ENCODE measurements around the gene CEBPZOS. TPM values are rescaled to one million over a fixed set of nuclear protein-coding genes. Genes with fewer than 3 reads are reported as not detected.

CEBPZOS gene
- total and polyA plus RNA-seq, 10 of the 15 experiments (the other 5 are each of a cell fraction or from before 2014, with no cell fraction given): 22.9 to 50.8 (median 39.1) TPM

GRCh38 chr2:37171624-37171950 lies 24.7 kb upstream of the CEBPZOS start:
- POLR2A ChIA-PET: interaction anchor here (1.0 kb wide), 1 partner anchor 15 kb away, joined by 3 read pairs; the partner anchor contains the start of gene EIF2AK2
- Histone ChIP-seq H2AFZ (ENCODE audit: control insufficient read depth, low read depth, low read length) (no peak overlapping the region), H3K9me3 (replicated peaks; ENCODE audit: control insufficient read depth, insufficient read depth, low read length) (no peaks in the 10 kb centered on the region), H3K36me3 (ENCODE audit: control insufficient read depth in 2 of 2, insufficient read depth in 2 of 2, low read length in 1 of 2) (no peaks in the 10 kb centered on the region), H3K27ac (ENCODE audit: control insufficient read depth, insufficient read depth) (no peak overlapping the region), H3K27me3 (replicated peaks in 1 of 2; ENCODE audit: control insufficient read depth in 2 of 2, insufficient read depth in 2 of 2, low read length in 1 of 2) (no peaks in the 10 kb centered on the region), H3K4me2 (ENCODE audit: control insufficient read depth, insufficient read depth) (no peak overlapping the region), H4K20me1 (ENCODE audit: control insufficient read depth, insufficient read depth) (no peaks in the 10 kb centered on the region), H3K79me2 (ENCODE audit: control insufficient read depth, insufficient read depth, low read length) (no peaks in the 10 kb centered on the region), H3K9ac (ENCODE audit: control insufficient read depth, insufficient read depth, low read length) (no peak overlapping the region), H3K4me3 (no peak overlapping the region), H3K4me1 (ENCODE audit: control insufficient read depth, insufficient read depth, low read length) (no peaks in the 10 kb centered on the region)
- CTCF ChIA-PET: interaction anchor here (0.6 to 1.1 kb wide), 3 partner anchors 41 to 205 kb away, joined by 3 to 4 read pairs (median 3); no protein-coding TSS in a partner anchor
- in situ Hi-C loops (cut with MboI) (no loop called here), intact Hi-C loops (cut with micrococcal nuclease; ENCODE audit: unreplicated experiment) (no loop called here)
- RAD21 ChIA-PET (ENCODE audit: unreplicated experiment): no interaction called here
- no peak for DNase-seq (ENCODE audit: low read depth, low spot score)
- SMC1A ChIA-PET (ENCODE audit: uncharacterized antibody, unreplicated experiment): interaction anchor here (0.6 to 1.5 kb wide), 2 partner anchors 67 to 706 kb away, joined by 3 read pairs; no protein-coding TSS in a partner anchor
- no peak for FAIRE-seq
- ATAC-seq: no peak
- no TSS peak for BruUV-seq (replicated peaks)
- TF ChIP-seq IKZF1 (conservative IDR thresholded peaks at IDR 0.05) (no peak), NR2C1 (IDR thresholded peaks at IDR 0.05) (no peak), RELA (IDR thresholded peaks at IDR 0.05; ENCODE audit: borderline replicate concordance, partially characterized antibody) (no peak), POLR2AphosphoS2 (IDR thresholded peaks at IDR 0.05; ENCODE audit: low read depth, low read length) (no peak), ZNF592 (IDR thresholded peaks at IDR 0.05) (no peak), ATF3 (IDR thresholded peaks at IDR 0.05; ENCODE audit: borderline replicate concordance, extremely low read depth, low read depth, low read length) (no peak), MTA3 (IDR thresholded peaks at IDR 0.05; ENCODE audit: borderline replicate concordance, low read length) (no peak), HSF1 (IDR thresholded peaks at IDR 0.05; ENCODE audit: low read depth, low read length) (no peak)
- TF ChIP-seq, protein P1, sequence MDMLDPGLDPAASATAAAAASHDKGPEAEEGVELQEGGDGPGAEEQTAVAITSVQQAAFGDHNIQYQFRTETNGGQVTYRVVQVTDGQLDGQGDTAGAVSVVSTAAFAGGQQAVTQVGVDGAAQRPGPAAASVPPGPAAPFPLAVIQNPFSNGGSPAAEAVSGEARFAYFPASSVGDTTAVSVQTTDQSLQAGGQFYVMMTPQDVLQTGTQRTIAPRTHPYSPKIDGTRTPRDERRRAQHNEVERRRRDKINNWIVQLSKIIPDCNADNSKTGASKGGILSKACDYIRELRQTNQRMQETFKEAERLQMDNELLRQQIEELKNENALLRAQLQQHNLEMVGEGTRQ (IDR thresholded peaks at IDR 0.05; ENCODE audit: borderline replicate concordance, low read depth, low read length): no peak
- TF ChIP-seq, protein P2, sequence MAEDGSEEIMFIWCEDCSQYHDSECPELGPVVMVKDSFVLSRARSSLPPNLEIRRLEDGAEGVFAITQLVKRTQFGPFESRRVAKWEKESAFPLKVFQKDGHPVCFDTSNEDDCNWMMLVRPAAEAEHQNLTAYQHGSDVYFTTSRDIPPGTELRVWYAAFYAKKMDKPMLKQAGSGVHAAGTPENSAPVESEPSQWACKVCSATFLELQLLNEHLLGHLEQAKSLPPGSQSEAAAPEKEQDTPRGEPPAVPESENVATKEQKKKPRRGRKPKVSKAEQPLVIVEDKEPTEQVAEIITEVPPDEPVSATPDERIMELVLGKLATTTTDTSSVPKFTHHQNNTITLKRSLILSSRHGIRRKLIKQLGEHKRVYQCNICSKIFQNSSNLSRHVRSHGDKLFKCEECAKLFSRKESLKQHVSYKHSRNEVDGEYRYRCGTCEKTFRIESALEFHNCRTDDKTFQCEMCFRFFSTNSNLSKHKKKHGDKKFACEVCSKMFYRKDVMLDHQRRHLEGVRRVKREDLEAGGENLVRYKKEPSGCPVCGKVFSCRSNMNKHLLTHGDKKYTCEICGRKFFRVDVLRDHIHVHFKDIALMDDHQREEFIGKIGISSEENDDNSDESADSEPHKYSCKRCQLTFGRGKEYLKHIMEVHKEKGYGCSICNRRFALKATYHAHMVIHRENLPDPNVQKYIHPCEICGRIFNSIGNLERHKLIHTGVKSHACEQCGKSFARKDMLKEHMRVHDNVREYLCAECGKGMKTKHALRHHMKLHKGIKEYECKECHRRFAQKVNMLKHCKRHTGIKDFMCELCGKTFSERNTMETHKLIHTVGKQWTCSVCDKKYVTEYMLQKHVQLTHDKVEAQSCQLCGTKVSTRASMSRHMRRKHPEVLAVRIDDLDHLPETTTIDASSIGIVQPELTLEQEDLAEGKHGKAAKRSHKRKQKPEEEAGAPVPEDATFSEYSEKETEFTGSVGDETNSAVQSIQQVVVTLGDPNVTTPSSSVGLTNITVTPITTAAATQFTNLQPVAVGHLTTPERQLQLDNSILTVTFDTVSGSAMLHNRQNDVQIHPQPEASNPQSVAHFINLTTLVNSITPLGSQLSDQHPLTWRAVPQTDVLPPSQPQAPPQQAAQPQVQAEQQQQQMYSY (CRISPR knock-in tag; IDR thresholded peaks at IDR 0.05): no peak
- TF ChIP-seq, protein P3, sequence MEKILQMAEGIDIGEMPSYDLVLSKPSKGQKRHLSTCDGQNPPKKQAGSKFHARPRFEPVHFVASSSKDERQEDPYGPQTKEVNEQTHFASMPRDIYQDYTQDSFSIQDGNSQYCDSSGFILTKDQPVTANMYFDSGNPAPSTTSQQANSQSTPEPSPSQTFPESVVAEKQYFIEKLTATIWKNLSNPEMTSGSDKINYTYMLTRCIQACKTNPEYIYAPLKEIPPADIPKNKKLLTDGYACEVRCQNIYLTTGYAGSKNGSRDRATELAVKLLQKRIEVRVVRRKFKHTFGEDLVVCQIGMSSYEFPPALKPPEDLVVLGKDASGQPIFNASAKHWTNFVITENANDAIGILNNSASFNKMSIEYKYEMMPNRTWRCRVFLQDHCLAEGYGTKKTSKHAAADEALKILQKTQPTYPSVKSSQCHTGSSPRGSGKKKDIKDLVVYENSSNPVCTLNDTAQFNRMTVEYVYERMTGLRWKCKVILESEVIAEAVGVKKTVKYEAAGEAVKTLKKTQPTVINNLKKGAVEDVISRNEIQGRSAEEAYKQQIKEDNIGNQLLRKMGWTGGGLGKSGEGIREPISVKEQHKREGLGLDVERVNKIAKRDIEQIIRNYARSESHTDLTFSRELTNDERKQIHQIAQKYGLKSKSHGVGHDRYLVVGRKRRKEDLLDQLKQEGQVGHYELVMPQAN (conservative IDR thresholded peaks at IDR 0.05): no peak
